SHP77 (cell line): ENCODE data around the gene PRRC2C.
"Not testable (repeated sequence)": the region's sequence is repeated elsewhere in the genome, so short reads cannot be mapped to it uniquely, and the experiment has no call there.

Source experiments
- DNase-seq, 2 experiments: peaks; one replicate each; lab custom pipeline; 2025; lab: John Stamatoyannopoulos, UW

Gene PRRC2C

GRCh38 chr1:171485375-171486047 is at the start of gene PRRC2C:
TSS of gene PRRC2C (plus strand) at chr1:171485530. CDS start at chr1:171512089, 26,559 bp downstream.
- peak; percentile 94 to 97 for DNase-seq

- no peak for DNase-seq
Observed at GRCh38 chr1:171438441-171438840, 46.9 kb upstream of the PRRC2C start.

GRCh38 chr1:171440201-171440600 is 45.1 kb upstream of the PRRC2C start:
- DNase-seq, result not testable (repeated sequence)

- DNase-seq, result not testable (repeated sequence)
Observed at GRCh38 chr1:171441278-171441895, 43.9 kb upstream of the PRRC2C start.

GRCh38 chr1:171446386-171446785 is 38.9 kb upstream of the PRRC2C start:
- DNase-seq, result no peak

GRCh38 chr1:171455967-171456366 is 29.4 kb upstream of the PRRC2C start:
- DNase-seq, result no peak

- no peak for DNase-seq
Observed at GRCh38 chr1:171457412-171457811, 27.9 kb upstream of the PRRC2C start.

GRCh38 chr1:171460018-171460620 is 25.2 kb upstream of the PRRC2C start:
- DNase-seq, result no peak

GRCh38 chr1:171467626-171468025 is 17.7 kb upstream of the PRRC2C start:
- DNase-seq, result no peak

GRCh38 chr1:171468120-171468750 is 17.1 kb upstream of the PRRC2C start:
- no peak for DNase-seq

- DNase-seq, result no peak
Observed at GRCh38 chr1:171470726-171471125, 14.6 kb upstream of the PRRC2C start.

GRCh38 chr1:171472183-171472647 is 13.1 kb upstream of the PRRC2C start:
- no peak for DNase-seq

GRCh38 chr1:171476829-171477228 is 8.5 kb upstream of the PRRC2C start:
- no peak for DNase-seq

GRCh38 chr1:171477804-171478203 is 7.5 kb upstream of the PRRC2C start:
- no peak for DNase-seq

- no peak for DNase-seq
Observed at GRCh38 chr1:171480035-171480434, 5.3 kb upstream of the PRRC2C start.

- DNase-seq, result no peak
Observed at GRCh38 chr1:171484760-171485374, 463 bp upstream of the PRRC2C start.

GRCh38 chr1:171486048-171486519 is 754 bp downstream of the PRRC2C start:
- DNase-seq, result peak in 1 of 2 experiments; percentile 37

- DNase-seq, result no peak
Observed at GRCh38 chr1:171487038-171487437, 1.7 kb downstream of the PRRC2C start.

- DNase-seq, result no peak
Observed at GRCh38 chr1:171488190-171488929, 3.0 kb downstream of the PRRC2C start.

- DNase-seq, result no peak
Observed at GRCh38 chr1:171494076-171494475, 8.7 kb downstream of the PRRC2C start.

- no peak for DNase-seq
Observed at GRCh38 chr1:171495444-171495843, 10.1 kb downstream of the PRRC2C start.
